HG02870 (cell line): ENCODE data around the gene TAP1.
"Not testable (repeated sequence)": the region's sequence is repeated elsewhere in the genome, so short reads cannot be mapped to it uniquely, and the experiment has no call there.

Source experiments
- ATAC-seq: cut with Tn5 transposase; IDR thresholded peaks from one replicate; pipeline ENCODE4 v1.9.1; 2021; ENCODE audit warnings: mild to moderate bottlenecking, moderate library complexity; ENCODE audit not compliant: unreplicated experiment

TAP1 gene

DNA sequence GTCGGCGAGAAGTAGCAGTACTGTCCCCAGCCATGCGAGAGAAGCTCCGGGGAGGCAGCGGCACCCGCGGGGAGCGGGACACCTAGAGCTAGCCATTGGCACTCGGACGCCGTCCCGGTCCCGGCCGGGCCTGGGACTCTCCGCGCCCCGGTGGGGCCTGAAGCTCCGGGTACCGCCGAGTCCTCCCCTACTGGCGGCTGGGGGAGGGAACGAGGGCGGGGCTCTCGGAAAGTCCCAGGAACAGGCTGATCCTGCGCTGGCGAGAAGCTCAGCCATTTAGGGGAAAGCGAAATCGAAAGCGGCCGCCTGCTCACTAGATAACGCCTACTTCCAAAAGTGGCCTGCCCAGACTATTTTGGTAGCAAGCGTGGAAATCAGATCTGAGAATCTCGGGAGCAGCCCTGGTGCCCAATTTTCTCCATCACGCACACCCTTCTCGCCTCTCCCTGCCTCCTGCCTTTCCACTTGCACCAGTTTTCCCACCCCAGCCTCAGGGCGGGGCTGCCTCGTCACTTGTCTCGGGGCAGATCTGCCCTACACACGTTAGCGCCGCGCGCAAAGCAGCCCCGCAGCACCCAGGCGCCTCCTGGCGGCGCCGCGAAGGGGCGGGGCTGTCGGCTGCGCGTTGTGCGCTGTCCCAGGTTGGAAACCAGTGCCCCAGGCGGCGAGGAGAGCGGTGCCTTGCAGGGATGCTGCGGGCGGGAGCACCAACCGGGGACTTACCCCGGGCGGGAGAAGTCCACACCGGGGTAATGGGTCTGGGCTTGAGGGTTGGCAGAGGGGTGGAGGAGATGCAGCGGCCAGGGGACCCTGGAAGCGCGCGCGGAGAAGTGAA, at the start of gene TAP1, which contains the start of gene PSMB9:
Gene TAP1 (minus strand): TSS at position 164 of the 835 bp plus-strand sequence. CDS start 68 bp downstream, at position 96.
Gene PSMB9 (plus strand): TSS at position 652 of the 835 bp plus-strand sequence. CDS start 38 bp downstream, at position 690.
- peak; percentile 65 for ATAC-seq

DNA sequence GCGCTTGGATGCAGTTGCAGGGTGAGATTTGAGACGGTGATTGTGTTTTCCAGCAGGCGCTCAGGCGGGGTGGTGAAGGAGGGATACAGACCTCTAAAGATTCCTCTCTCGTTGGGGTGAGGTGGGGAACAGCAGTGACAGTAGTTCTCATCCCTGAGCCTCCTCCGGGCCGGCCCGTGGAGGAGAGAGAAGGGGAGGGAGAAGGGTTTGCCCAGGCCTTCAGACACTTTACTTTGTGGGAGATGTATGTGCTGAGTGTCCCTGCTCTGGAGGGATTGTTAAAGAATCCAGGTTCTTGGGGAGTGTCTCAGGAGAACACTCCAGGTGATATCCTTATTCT, 41.5 kb upstream of the TAP1 start:
- peak; percentile 9 for ATAC-seq

DNA sequence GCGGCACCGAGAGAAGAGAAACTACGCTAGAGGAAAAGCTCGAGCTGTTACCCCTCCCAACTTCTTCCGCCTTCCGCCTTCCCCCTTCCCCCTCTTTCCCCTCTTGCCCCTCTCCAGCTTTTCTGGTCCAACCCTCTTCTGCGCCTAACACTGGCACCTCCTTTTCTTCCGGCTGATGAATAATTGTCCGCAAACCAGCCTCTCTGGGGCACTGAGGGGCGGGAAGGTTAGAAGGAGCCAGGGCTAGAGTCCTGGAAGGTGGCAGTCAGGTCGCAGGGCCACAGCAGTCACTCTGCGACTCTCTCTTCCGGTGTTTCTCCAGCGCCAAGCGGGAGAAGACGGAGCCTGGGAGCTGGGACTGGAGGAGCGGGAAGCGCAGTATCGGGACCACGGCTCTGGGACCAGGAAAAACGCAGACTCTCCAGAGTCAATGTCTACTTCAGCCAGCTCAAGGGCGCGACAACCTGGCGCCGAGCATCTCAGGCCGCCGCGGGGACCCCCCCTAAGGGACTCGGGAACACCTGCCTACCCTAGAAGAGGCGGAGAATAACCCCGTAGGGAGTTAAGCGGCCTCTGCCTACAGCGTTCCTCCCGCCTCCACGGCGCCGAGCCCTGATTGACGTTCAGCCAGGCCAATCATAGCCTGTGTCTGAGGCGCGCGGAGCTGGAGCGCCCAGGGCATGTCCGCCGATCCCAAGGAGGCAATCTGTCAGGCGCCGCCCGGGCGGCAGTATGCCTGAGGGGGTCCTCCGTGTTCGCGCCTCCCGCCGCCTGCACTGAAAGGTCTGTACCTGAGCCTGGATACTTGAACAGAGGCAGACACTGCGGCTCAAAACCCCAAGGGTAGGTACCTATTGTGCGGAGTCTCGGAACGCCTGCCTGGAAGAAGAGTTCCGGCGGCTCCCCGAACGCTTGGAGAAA, 40.8 kb upstream of the TAP1 start:
- ATAC-seq: peak; percentile 97

GRCh38 chr6:32890831-32891230, 37.3 kb upstream of the TAP1 start:
- no peak for ATAC-seq

DNA sequence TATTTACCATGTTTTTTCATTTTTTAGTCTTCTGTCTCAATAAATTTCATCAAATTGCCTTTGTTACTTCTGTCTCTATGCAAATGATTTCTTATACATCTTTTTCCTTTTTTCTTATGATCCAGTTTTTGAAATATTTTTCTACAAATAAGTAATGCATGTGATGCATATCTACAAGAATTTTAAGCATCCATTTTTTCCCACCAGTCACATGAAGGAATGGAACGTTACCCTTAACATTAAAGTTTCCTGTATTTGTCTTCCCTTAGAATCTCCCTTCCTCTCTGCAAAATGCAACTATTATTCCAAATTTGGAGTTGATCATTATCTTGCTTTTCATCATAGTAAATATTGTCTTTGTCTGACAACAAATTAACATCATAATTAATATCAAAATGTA, 36.0 kb upstream of the TAP1 start:
- no peak for ATAC-seq

GRCh38 chr6:32888576-32888975, 35.1 kb upstream of the TAP1 start:
- ATAC-seq: no peak

GRCh38 chr6:32887616-32888015, 34.1 kb upstream of the TAP1 start:
- ATAC-seq: no peak

DNA sequence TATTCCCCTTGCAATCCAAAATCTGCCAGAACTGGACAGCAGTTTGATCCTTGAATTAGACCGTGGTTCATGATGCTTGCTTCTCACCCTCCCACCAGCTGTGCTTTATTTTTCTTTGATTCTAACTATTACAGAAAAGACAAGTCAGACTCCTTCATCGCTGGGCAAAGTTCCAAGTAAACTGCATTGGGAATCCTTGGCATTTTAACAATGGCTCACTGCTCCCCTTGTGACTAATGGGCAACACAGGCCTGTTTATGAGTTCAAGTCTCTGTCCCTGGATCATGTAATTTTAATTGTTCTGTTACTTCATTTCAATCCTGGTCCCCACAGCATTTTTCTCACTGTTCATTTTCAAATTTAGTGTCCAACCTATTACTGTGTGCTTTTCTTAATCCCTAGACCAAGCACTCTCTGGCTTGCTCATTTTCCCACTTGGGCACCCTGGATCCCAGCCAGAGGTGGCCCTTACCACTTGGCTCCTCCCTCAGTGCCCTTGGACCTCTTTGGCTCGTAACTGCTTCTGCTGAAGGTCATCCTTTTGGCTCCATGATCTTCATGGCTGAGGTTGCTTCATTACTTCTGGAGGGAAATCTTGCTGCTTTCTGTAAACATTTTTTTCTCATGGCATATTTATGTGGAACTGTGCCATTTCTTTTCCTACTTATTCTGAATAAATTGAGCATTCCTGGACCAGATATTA, 33.3 kb upstream of the TAP1 start:
- ATAC-seq: no peak

DNA sequence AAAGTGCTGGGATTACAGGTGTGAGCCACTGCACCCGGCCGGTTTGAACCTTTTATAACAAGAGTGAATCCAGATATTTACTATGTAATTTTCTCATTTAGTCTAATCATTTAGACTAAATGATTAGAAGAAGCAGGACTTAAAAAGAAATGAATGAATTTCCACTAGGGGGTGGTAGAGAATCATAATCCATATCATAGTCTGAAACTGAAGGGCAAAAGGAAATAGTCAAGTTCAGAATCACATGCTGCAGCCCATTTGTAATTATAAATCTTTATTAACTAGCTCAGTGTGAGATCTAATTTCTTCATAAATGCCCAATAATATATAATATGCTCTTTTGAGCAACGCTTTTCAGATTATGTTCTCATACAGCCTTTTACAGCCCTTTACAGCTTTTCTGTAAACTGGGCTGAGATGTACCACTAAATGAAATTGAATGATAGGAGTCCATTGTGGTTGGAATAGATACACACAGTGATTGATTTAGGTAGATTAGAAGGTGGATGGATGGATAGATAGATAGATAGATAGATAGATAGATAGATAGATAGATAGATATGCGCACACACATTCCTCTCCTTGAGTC, 32.3 kb upstream of the TAP1 start:
- ATAC-seq: no peak

DNA sequence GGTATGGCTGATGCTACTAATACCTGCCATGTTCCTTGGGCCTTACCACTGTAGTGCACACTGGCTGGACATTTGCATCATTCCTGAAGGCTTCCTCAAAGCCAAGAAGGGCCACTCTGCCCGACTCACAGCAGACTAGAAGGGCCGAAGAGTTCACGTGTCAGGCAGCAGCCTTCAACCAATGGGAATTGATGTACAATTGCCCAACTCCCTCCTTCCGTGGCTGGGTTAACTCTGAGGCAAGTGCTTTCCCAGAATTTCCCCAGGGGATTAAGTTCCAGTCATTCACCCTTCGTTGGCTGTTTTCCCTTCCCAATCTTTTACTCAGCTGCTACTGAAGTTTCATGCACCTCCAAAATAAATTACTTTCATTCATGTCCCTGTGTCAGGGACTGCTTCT, 30.3 kb upstream of the TAP1 start:
- no peak for ATAC-seq

GRCh38 chr6:32882879-32883250, 29.4 kb upstream of the TAP1 start:
- no peak for ATAC-seq

GRCh38 chr6:32880962-32881361, 27.5 kb upstream of the TAP1 start:
- ATAC-seq: not testable (repeated sequence)

GRCh38 chr6:32879691-32880090, 26.2 kb upstream of the TAP1 start:
- no peak for ATAC-seq

DNA sequence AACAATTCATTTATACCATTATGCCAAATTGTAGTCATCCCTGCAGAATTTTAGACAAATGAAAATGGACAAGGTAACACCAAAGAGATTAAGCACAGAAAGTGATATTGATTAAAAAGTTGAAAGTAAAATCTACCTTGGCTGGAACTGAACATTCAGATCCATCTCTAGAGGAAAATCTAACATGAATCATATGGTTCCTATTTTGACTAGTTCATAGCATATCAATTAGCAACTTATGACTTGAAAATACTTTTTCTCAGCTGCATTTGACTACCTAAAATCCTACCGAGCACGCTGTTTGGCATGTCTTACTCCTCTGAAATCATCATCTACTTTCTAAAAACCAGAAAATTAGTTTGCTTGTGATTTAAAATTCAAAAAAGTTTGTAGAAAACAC, 23.1 kb upstream of the TAP1 start:
- no peak for ATAC-seq

DNA sequence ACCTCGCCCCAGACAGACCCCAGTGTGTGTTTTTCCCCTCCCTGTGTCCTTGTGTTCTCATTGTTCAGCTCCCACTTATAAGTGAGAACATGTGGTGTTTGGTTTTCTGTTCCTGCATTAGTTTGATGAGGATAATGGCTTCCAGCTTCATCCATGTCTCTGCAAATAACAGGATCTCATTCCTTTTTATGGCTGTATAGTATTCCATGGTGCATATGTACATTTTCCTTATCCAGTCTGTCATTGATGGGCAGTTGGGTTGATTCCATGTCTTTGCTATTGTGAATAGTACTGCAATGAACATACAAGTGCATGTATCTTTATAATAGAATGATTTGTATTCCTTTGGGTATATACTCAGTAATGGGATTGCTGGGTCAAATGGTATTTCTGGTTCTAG, 20.4 kb upstream of the TAP1 start:
- ATAC-seq: not testable (repeated sequence)

- ATAC-seq: no peak
These were observed 14.8 kb upstream of the TAP1 start for GRCh38 chr6:32868257-32868788.

GRCh38 chr6:32867554-32868256, 14.2 kb upstream of the TAP1 start:
- no peak for ATAC-seq

- no peak for ATAC-seq
These were observed 13.5 kb upstream of the TAP1 start for GRCh38 chr6:32867022-32867477.

- no peak for ATAC-seq
These were observed 12.4 kb upstream of the TAP1 start for GRCh38 chr6:32865724-32866443.
